HUES6 (cell line): Measurements from ENCODE around the gene ENPP4.
"Not testable (repeated sequence)": the region's sequence is repeated elsewhere in the genome, so short reads cannot be mapped to it uniquely, and the experiment has no call there.

Experiments used
- H3K27ac ChIP-seq: 2 replicates; pipeline ENCODE4 v1.7.0; 2013; ENCODE audit warnings: low read depth, mild to moderate bottlenecking, low read length, inconsistent platforms
- H3K27me3 ChIP-seq: 2 replicates; pipeline ENCODE4 v1.6.1; 2013; ENCODE audit warnings: low read length; ENCODE audit not compliant: control insufficient read depth, insufficient read depth
- H3K36me3 ChIP-seq: 2 replicates; pipeline ENCODE4 v1.6.1; 2013; ENCODE audit warnings: low read length; ENCODE audit not compliant: control insufficient read depth, insufficient read depth
- H3K4me1 ChIP-seq: 2 replicates; pipeline ENCODE4 v1.6.1; 2013; ENCODE audit warnings: low read length; ENCODE audit not compliant: control insufficient read depth, insufficient read depth
- H3K4me3 ChIP-seq: 2 replicates; pipeline ENCODE4 v1.5.1; 2013; ENCODE audit warnings: low read depth, low read length
- H3K9ac ChIP-seq: one replicate; pipeline ENCODE4 v1.6.1; 2013; ENCODE audit warnings: mild to moderate bottlenecking, low read length
- H3K9me3 ChIP-seq: 2 replicates; pipeline ENCODE4 v1.6.1; 2013; ENCODE audit warnings: low read depth, low read length; ENCODE audit not compliant: control insufficient read depth, insufficient read depth

ENPP4 gene

GRCh38 chr6:46129629-46130511 is at the start of gene ENPP4:
Gene ENPP4, plus strand, starts transcription at chr6:46129989. Its CDS starts 9,595 bp downstream, at chr6:46139584.
- H3K9ac ChIP-seq, result peak within 1 kb of the TSS; percentile 37
- no peaks in the 10 kb centered on the region for H3K9me3 ChIP-seq
- no peaks in the 10 kb centered on the region for H3K36me3 ChIP-seq
- peaks cover 37% of the 10 kb centered on the region for H3K27me3 ChIP-seq
- H3K27ac ChIP-seq, result no peak within 1 kb of the TSS
- peak within 1 kb of the TSS; percentile 88 for H3K4me3 ChIP-seq
- 0 out of 2 replicates have a peak, but pooled peaks cover 3% of the 10 kb centered on the region for H3K4me1 ChIP-seq

- no peaks in the 10 kb centered on the region for H3K27me3 ChIP-seq
- H3K27ac ChIP-seq, result no peak overlapping the region
- H3K4me1 ChIP-seq, result no peaks in the 10 kb centered on the region
- H3K36me3 ChIP-seq, result no peaks in the 10 kb centered on the region
- H3K9ac ChIP-seq, result no peak overlapping the region
- H3K9me3 ChIP-seq, result no peaks in the 10 kb centered on the region
- H3K4me3 ChIP-seq, result no peak overlapping the region
These were observed 49.7 kb upstream of the ENPP4 start for GRCh38 chr6:46080111-46080510.

GRCh38 chr6:46085688-46086087 is 44.1 kb upstream of the ENPP4 start:
- H3K9me3 ChIP-seq, H3K36me3 ChIP-seq, H3K27me3 ChIP-seq, H3K4me3 ChIP-seq, H3K4me1 ChIP-seq, H3K9ac ChIP-seq, H3K27ac ChIP-seq: not testable (repeated sequence)

DNA sequence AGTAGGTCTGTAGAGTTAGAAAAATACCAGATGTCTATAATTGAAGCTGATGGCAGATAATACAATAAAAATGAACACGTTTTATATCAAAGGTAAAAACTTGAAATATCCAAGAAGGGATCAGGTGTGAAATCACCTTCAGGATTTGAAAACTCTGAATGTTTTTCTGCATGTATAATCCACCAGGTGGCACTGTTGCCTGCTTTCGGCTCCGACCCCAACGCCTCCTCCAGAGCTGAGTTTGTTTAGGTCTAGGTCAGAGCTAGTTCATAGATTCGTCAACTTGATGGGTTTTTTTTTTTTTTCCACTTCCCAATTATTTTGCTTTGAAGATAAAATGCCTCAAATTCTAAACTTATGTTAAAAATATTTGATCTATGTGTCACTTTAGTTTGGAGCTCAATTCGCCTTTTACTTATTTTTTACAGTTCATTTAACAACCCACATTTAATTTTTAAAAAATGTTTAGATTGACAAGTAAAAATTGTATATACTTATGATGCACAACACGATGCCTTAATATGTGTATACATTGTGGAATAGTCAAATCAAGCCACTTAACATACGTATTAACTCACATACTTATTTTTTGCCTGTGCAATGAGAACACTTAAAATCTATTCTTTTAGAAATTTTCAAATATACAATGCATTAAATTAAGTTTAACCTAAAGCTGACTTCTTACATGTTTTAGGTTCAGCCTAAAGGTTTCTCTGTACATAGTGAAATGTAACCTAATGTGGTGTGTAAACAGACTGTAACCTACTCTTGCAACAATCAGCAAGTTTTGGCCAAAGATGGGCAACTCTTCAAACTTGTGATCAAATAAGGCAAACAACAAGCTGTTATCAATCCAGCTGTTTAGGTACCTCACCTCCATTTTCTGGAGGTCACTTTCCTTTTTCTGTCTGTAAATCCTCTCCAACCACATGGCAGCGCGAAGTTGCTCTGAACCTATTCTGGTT is 39.4 kb upstream of the ENPP4 start:
- Histone ChIP-seq H3K4me3 (no peak overlapping the region), H3K9ac (no peak overlapping the region), H3K9me3 (peaks cover 24% of the 10 kb centered on the region), H3K36me3 (no peaks in the 10 kb centered on the region), H3K27me3 (no peaks in the 10 kb centered on the region), H3K27ac (no peak overlapping the region), H3K4me1 (no peaks in the 10 kb centered on the region)

DNA sequence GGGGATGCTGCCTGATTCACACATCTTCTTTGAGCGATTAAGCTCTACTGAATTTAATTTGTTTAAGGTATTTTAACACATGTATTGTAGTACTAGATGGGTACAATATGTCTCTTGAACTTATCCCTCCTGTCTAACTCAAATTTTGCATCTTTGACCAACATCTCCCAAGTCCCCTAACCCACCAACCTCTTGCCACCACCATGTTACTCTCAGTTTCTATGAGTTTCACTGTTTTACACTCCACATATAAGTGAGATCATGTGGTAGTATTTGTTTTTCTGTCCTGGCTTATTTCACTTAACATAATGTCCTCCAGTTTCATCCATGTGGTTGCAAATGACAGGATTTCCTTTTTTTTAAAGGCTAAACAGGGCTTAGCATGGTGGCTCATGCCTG is 38.7 kb upstream of the ENPP4 start:
- Histone ChIP-seq H3K36me3 (no peaks in the 10 kb centered on the region), H3K9ac (no peak overlapping the region), H3K27ac (no peak overlapping the region), H3K27me3 (no peaks in the 10 kb centered on the region), H3K4me3 (no peak overlapping the region), H3K4me1 (no peaks in the 10 kb centered on the region), H3K9me3 (peaks cover 27% of the 10 kb centered on the region)

GRCh38 chr6:46095251-46095650 is 34.5 kb upstream of the ENPP4 start:
- peaks cover 19% of the 10 kb centered on the region for H3K9me3 ChIP-seq
- no peak overlapping the region for H3K9ac ChIP-seq

GRCh38 chr6:46097366-46097765 is 32.4 kb upstream of the ENPP4 start:
- Histone ChIP-seq H3K27me3 (no peaks in the 10 kb centered on the region), H3K27ac (no peak overlapping the region), H3K4me1 (no peaks in the 10 kb centered on the region), H3K4me3 (no peak overlapping the region), H3K9me3 (peaks cover 19% of the 10 kb centered on the region), H3K36me3 (no peaks in the 10 kb centered on the region), H3K9ac (no peak overlapping the region)

More at GRCh38 chr6:46095251-46095650, 34.5 kb upstream of the ENPP4 start:
- H3K27me3 ChIP-seq, result no peaks in the 10 kb centered on the region
- H3K36me3 ChIP-seq, result no peaks in the 10 kb centered on the region
- H3K4me1 ChIP-seq, result no peaks in the 10 kb centered on the region
- no peak overlapping the region for H3K4me3 ChIP-seq
- H3K27ac ChIP-seq, result no peak overlapping the region

GRCh38 chr6:46098678-46099077 is 31.1 kb upstream of the ENPP4 start:
- peaks cover 18% of the 10 kb centered on the region for H3K9me3 ChIP-seq
- no peak overlapping the region for H3K27ac ChIP-seq
- no peaks in the 10 kb centered on the region for H3K4me1 ChIP-seq
- H3K27me3 ChIP-seq, result no peaks in the 10 kb centered on the region
- no peaks in the 10 kb centered on the region for H3K36me3 ChIP-seq
- H3K9ac ChIP-seq, result no peak overlapping the region
- H3K4me3 ChIP-seq, result no peak overlapping the region

GRCh38 chr6:46099952-46100351 is 29.8 kb upstream of the ENPP4 start:
- Histone ChIP-seq H3K27ac (no peak overlapping the region), H3K36me3 (no peaks in the 10 kb centered on the region), H3K27me3 (no peaks in the 10 kb centered on the region), H3K4me3 (no peak overlapping the region), H3K9ac (no peak overlapping the region), H3K4me1 (no peaks in the 10 kb centered on the region), H3K9me3 (peaks cover 7% of the 10 kb centered on the region)

DNA sequence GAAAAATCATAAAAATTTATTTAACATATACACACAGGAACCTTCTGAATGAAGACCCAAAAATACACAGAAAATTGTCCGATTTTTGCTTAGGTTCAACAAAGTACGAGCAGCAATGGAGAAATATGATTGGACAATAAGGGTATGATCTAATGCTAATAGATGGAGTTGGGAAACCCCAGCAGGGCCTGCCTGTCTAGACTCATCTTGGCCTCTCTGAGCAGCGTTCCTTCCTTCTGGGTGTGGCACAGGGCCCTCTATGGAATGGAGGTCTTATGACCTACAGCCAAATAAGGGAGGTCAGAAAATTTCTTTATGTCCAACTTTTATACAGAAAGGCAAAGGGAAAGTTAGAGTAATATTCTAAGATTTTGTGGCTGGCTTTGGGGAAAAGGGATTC is 27.7 kb upstream of the ENPP4 start:
- Histone ChIP-seq H3K9ac (no peak overlapping the region), H3K9me3 (0 out of 2 replicates have a peak, but pooled peaks cover under 1% of the 10 kb centered on the region), H3K27me3 (no peaks in the 10 kb centered on the region), H3K27ac (no peak overlapping the region), H3K4me1 (no peaks in the 10 kb centered on the region), H3K4me3 (no peak overlapping the region), H3K36me3 (no peaks in the 10 kb centered on the region)
